GM12878 (cell line): ENCODE results near the gene YKT6.

ENCODE experiments used
- BCLAF1 ChIP-seq: fragments of 450-650 bp; IDR thresholded peaks from 2 replicates; pipeline ENCODE4 v1.6.1; 2017; ENCODE audit warnings: antibody characterized with exemption, mild to moderate bottlenecking, moderate library complexity
- BRCA1 ChIP-seq: IDR thresholded peaks from 2 replicates; pipeline ENCODE4 v1.6.1; 2011; ENCODE audit warnings: low read depth, low read length, improper control_type of control experiment
- CBX3 ChIP-seq: fragments of 200-600 bp; sonication (generic); IDR thresholded peaks from 2 replicates; pipeline ENCODE4 v1.6.1; 2016; ENCODE audit warnings: low read depth, borderline replicate concordance
- ELK1 ChIP-seq: IDR thresholded peaks from 2 replicates; pipeline ENCODE4 v1.6.1; 2012; ENCODE audit warnings: low read depth, low read length, improper control_type of control experiment
- GATAD2B ChIP-seq: fragments of 450-650 bp; conservative IDR thresholded peaks from 2 replicates; pipeline ENCODE4 v1.6.1; 2017; ENCODE audit warnings: low read depth, mild to moderate bottlenecking, moderate library complexity
- HCFC1 ChIP-seq: fragments of 150-350 bp; IDR thresholded peaks from 2 replicates; pipeline ENCODE4 v1.6.1; 2014; ENCODE audit warnings: low read length
- IKZF1 ChIP-seq: fragments of 450-650 bp; conservative IDR thresholded peaks from 2 replicates; pipeline ENCODE4 v1.6.1; 2017; ENCODE audit warnings: antibody characterized with exemption, mild to moderate bottlenecking
- POLR2A ChIP-seq: IDR thresholded peaks from 2 replicates; pipeline ENCODE4 v1.6.1; 2011; ENCODE audit warnings: low read depth, mild to moderate bottlenecking, low read length
- YY1 ChIP-seq: IDR thresholded peaks from 2 replicates; pipeline ENCODE4 v1.6.1; 2011; ENCODE audit warnings: low read depth, mild to moderate bottlenecking, low read length
- TF ChIP-seq, protein P1 (sequence below): IDR thresholded peaks from 2 replicates; pipeline ENCODE4 v1.6.1; 2011; ENCODE audit warnings: low read depth, mild to moderate bottlenecking, low read length, moderate library complexity, borderline replicate concordance; ENCODE audit errors: extremely low read depth
- TF ChIP-seq, protein P2 (sequence below): fragments of 450-650 bp; IDR thresholded peaks from 2 replicates; pipeline ENCODE4 v1.6.1; 2018; ENCODE audit warnings: borderline replicate concordance, mild to moderate bottlenecking; ENCODE audit not compliant: partially characterized antibody
- TF ChIP-seq, protein P3 (sequence below): IDR thresholded peaks from 2 replicates; pipeline ENCODE4 v1.6.1; 2011; ENCODE audit warnings: low read depth, low read length, improper control_type of control experiment, borderline replicate concordance
- TF ChIP-seq, protein P4 (sequence below), 3 experiments: IDR thresholded peaks in 2 of 3; conservative IDR thresholded peaks in 1 of 3; 2 replicates each; pipeline ENCODE4 v1.5.1; 2011; ENCODE audit warnings: low read depth in 3 of 3, low read length in 3 of 3, mild to moderate bottlenecking in 3 of 3, control low read depth in 2 of 3, moderate library complexity in 2 of 3, inconsistent platforms in 1 of 3, mixed read lengths in 1 of 3; ENCODE audit not compliant: control insufficient read depth in 2 of 3, insufficient read depth in 1 of 3; ENCODE audit errors: extremely low read depth in 1 of 3

DNA sequence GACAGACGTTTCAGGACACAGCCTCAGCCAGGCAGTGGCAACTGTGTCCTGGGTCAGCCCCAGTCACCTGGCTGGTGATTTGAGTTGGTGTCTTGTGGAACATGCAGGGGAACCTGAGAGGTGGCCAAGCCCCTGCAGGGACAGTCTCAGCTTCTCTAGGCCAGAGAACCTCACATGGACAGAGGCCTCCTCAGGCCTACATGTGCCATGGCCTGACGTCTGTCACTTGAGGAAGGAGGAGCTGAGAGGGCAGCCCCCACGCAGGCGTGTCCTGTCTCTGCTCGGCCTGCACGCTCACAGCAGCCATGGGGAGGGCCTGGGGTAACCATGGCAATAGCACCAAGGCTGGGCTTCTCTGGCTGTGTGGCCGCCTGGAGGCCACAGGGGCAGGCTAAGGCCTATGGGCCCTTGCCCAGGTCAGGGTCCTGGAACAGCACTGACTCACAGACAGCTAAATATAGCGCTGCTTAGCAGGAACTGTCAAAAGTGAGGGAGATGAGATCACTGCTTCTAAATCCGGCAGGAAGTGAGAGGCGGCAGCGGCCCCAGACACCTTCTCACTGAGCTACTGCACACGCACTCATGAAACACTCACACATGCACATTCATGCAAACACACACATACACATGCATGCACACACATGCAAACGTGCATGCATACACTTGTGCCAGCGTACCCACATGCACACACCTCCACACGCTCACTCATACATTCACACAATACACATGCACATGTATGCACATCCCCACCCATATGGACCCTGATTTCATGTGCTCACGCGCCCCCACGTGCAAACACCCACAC lies 57.0 kb downstream of the YKT6 start:
- TF ChIP-seq YY1, result peak; percentile 79
- TF ChIP-seq, protein P1, sequence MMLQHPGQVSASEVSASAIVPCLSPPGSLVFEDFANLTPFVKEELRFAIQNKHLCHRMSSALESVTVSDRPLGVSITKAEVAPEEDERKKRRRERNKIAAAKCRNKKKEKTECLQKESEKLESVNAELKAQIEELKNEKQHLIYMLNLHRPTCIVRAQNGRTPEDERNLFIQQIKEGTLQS, result no peak
- peak; percentile 73; the same call in 1 of the 2 replicates for TF ChIP-seq BCLAF1
- peak; percentile 96 for TF ChIP-seq IKZF1
- TF ChIP-seq, protein P2, sequence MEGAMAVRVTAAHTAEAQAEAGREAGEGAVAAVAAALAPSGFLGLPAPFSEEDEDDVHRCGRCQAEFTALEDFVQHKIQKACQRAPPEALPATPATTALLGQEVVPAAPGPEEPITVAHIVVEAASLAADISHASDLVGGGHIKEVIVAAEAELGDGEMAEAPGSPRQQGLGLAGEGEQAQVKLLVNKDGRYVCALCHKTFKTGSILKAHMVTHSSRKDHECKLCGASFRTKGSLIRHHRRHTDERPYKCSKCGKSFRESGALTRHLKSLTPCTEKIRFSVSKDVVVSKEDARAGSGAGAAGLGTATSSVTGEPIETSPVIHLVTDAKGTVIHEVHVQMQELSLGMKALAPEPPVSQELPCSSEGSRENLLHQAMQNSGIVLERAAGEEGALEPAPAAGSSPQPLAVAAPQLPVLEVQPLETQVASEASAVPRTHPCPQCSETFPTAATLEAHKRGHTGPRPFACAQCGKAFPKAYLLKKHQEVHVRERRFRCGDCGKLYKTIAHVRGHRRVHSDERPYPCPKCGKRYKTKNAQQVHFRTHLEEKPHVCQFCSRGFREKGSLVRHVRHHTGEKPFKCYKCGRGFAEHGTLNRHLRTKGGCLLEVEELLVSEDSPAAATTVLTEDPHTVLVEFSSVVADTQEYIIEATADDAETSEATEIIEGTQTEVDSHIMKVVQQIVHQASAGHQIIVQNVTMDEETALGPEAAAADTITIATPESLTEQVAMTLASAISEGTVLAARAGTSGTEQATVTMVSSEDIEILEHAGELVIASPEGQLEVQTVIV, result no peak
- no peak for TF ChIP-seq BRCA1
- no peak for TF ChIP-seq ELK1
- TF ChIP-seq, protein P3, sequence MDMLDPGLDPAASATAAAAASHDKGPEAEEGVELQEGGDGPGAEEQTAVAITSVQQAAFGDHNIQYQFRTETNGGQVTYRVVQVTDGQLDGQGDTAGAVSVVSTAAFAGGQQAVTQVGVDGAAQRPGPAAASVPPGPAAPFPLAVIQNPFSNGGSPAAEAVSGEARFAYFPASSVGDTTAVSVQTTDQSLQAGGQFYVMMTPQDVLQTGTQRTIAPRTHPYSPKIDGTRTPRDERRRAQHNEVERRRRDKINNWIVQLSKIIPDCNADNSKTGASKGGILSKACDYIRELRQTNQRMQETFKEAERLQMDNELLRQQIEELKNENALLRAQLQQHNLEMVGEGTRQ, result no peak; the same call in 1 of the 2 replicates
- TF ChIP-seq POLR2A, result peak; percentile 59; the same call in 1 of the 2 replicates
- TF ChIP-seq GATAD2B, result peak; percentile 73; the same call in 1 of the 2 replicates
- TF ChIP-seq CBX3, result no peak
- TF ChIP-seq HCFC1, result no peak
- TF ChIP-seq, protein P4, sequence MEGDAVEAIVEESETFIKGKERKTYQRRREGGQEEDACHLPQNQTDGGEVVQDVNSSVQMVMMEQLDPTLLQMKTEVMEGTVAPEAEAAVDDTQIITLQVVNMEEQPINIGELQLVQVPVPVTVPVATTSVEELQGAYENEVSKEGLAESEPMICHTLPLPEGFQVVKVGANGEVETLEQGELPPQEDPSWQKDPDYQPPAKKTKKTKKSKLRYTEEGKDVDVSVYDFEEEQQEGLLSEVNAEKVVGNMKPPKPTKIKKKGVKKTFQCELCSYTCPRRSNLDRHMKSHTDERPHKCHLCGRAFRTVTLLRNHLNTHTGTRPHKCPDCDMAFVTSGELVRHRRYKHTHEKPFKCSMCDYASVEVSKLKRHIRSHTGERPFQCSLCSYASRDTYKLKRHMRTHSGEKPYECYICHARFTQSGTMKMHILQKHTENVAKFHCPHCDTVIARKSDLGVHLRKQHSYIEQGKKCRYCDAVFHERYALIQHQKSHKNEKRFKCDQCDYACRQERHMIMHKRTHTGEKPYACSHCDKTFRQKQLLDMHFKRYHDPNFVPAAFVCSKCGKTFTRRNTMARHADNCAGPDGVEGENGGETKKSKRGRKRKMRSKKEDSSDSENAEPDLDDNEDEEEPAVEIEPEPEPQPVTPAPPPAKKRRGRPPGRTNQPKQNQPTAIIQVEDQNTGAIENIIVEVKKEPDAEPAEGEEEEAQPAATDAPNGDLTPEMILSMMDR (IDR thresholded peaks at IDR 0.05 in 2 of 3, conservative IDR thresholded peaks at IDR 0.05 in 1 of 3; ENCODE audit: control insufficient read depth in 2 of 3, extremely low read depth in 1 of 3, insufficient read depth in 1 of 3, low read depth in 3 of 3, low read length in 3 of 3), result peak in 1 of 3 experiments; percentile 14; a peak in 1 of 6 replicates
